ENCODE measurements around the gene KCNMA1. TPM values are rescaled to one million over a fixed set of nuclear protein-coding genes. Genes with fewer than 3 reads are reported as not detected.

The KCNMA1 gene
- total and polyA plus RNA-seq, 10 of the 15 experiments (the other 5 are each of a cell fraction or from before 2014, with no cell fraction given), result 8.5 to 77.0 (median 21.3) TPM

DNA sequence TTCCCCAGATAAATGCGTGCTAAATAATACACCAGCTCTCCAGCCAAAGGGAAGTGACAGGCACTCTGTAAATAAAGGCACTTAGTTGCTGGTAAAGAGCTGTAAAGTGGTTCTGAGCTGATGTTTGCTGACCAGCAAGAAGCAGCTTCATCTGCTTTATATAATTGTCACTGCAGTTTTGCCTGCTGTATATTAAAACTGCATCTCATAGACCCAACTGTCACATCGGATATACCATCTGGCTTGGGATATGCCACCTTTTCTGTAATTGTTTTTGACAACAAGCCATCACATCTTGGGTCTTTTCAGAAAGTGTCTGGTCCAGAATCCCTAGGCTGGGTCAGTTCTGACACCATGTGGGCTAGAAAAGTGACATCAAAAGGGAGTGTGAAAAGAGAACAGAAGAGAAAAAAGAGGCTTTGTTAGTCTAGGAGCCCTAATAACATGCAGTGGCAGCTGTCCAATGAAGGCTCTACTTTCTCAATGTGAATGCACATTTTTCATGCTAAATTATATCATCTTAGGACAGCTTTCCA is 697.6 kb downstream of the KCNMA1 start (continued):
- TF ChIP-seq E2F4 (IDR thresholded peaks at IDR 0.05; ENCODE audit: low read depth, low read length) (no peak), NFXL1 (IDR thresholded peaks at IDR 0.05; ENCODE audit: borderline replicate concordance) (no peak), SREBF2 (IDR thresholded peaks at IDR 0.05; ENCODE audit: low read length) (no peak), PKNOX1 (IDR thresholded peaks at IDR 0.05) (no peak)

DNA sequence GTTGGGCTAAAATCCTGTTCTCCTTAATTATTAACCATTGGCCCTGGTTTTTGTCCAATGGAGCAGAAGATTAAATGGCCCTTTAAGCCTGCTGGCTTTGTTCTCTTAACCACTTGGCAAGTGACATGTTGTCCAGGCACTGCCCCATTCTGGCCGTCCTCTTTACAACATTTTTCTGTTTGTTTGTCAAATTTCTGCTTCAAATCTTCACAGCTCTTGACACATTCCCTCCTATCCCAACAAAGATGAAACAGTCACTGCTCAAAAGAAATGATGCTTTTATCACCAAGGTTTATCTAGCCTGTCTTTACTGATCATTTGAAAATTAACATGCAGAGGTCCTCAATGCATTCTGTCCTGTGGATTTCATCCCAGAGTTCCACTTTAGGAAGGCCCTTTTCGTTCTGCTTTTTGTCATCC is 700.4 kb downstream of the KCNMA1 start:
- SMC1A ChIA-PET (ENCODE audit: uncharacterized antibody, unreplicated experiment), result interaction anchor here (0.7 kb wide), 1 partner anchor 58 kb away, joined by 3 read pairs; no protein-coding TSS in a partner anchor
- RAD21 ChIA-PET (ENCODE audit: unreplicated experiment), result no interaction called here
- no peaks in the 10 kb centered on the region for H3K36me3 ChIP-seq (ENCODE audit: control insufficient read depth in 2 of 2, insufficient read depth in 2 of 2, low read length in 1 of 2)
- H2AFZ ChIP-seq (ENCODE audit: control insufficient read depth, low read depth, low read length), result no peak overlapping the region
- 0% methylated on average over 2 of the region's 2 CpGs for WGBS (ENCODE audit: insufficient coverage, insufficient replicate concordance, low lambda C conversion rate, missing lambda C conversion rate)
- H3K9me3 ChIP-seq (replicated peaks; ENCODE audit: control insufficient read depth, insufficient read depth, low read length), result no peaks in the 10 kb centered on the region
- CTCF ChIA-PET, result no interaction called here
- no peaks in the 10 kb centered on the region for H3K27me3 ChIP-seq (replicated peaks in 1 of 2; ENCODE audit: control insufficient read depth in 2 of 2, insufficient read depth in 2 of 2, low read length in 1 of 2)
- H3K79me2 ChIP-seq (ENCODE audit: control insufficient read depth, insufficient read depth, low read length), result no peaks in the 10 kb centered on the region
- no TSS peak for BruUV-seq (replicated peaks)
- no peak overlapping the region for H3K4me3 ChIP-seq
- intact Hi-C loops (cut with micrococcal nuclease; ENCODE audit: unreplicated experiment), result no loop called here
- no peak overlapping the region for H3K27ac ChIP-seq (ENCODE audit: control insufficient read depth, insufficient read depth)
- in situ Hi-C loops (cut with MboI), result no loop called here
- no peak overlapping the region for H3K9ac ChIP-seq (ENCODE audit: control insufficient read depth, insufficient read depth, low read length)
- no peaks in the 10 kb centered on the region for H3K4me1 ChIP-seq (ENCODE audit: control insufficient read depth, insufficient read depth, low read length)
- H4K20me1 ChIP-seq (ENCODE audit: control insufficient read depth, insufficient read depth), result no peaks in the 10 kb centered on the region
- POLR2A ChIA-PET, result no interaction called here
- DNase-seq (ENCODE audit: low read depth, low spot score) (no peak), ATAC-seq (no peak), FAIRE-seq (no peak)
- TF ChIP-seq E2F4 (IDR thresholded peaks at IDR 0.05; ENCODE audit: low read depth, low read length), result no peak
- TF ChIP-seq, protein P1, sequence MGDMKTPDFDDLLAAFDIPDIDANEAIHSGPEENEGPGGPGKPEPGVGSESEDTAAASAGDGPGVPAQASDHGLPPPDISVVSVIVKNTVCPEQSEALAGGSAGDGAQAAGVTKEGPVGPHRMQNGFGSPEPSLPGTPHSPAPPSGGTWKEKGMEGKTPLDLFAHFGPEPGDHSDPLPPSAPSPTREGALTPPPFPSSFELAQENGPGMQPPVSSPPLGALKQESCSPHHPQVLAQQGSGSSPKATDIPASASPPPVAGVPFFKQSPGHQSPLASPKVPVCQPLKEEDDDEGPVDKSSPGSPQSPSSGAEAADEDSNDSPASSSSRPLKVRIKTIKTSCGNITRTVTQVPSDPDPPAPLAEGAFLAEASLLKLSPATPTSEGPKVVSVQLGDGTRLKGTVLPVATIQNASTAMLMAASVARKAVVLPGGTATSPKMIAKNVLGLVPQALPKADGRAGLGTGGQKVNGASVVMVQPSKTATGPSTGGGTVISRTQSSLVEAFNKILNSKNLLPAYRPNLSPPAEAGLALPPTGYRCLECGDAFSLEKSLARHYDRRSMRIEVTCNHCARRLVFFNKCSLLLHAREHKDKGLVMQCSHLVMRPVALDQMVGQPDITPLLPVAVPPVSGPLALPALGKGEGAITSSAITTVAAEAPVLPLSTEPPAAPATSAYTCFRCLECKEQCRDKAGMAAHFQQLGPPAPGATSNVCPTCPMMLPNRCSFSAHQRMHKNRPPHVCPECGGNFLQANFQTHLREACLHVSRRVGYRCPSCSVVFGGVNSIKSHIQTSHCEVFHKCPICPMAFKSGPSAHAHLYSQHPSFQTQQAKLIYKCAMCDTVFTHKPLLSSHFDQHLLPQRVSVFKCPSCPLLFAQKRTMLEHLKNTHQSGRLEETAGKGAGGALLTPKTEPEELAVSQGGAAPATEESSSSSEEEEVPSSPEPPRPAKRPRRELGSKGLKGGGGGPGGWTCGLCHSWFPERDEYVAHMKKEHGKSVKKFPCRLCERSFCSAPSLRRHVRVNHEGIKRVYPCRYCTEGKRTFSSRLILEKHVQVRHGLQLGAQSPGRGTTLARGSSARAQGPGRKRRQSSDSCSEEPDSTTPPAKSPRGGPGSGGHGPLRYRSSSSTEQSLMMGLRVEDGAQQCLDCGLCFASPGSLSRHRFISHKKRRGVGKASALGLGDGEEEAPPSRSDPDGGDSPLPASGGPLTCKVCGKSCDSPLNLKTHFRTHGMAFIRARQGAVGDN (IDR thresholded peaks at IDR 0.05), result no peak
- TF ChIP-seq MTA3 (IDR thresholded peaks at IDR 0.05; ENCODE audit: borderline replicate concordance, low read length), result no peak
- TF ChIP-seq KDM1A (IDR thresholded peaks at IDR 0.05; ENCODE audit: borderline replicate concordance), result no peak
- TF ChIP-seq SKIL (IDR thresholded peaks at IDR 0.05; ENCODE audit: low read depth, poor library complexity, severe bottlenecking), result no peak
- no peak for TF ChIP-seq ETV6 (conservative IDR thresholded peaks at IDR 0.05 in 1 of 2, IDR thresholded peaks at IDR 0.05 in 1 of 2; ENCODE audit: borderline replicate concordance in 1 of 2, low read depth in 1 of 2)
- no peak for TF ChIP-seq CBX3 (IDR thresholded peaks at IDR 0.05; ENCODE audit: borderline replicate concordance, low read depth)
- H3K4me2 ChIP-seq (ENCODE audit: control insufficient read depth, insufficient read depth), result no peak overlapping the region
